ENCODE data around the gene NRN1L. TPM values are rescaled to one million over a fixed set of nuclear protein-coding genes. Genes with fewer than 3 reads are reported as not detected.

NRN1L gene
- total and polyA plus RNA-seq, 2 of the 4 experiments (the other 2 are of a cell fraction), result 0.27 TPM; not detected in 1

DNA sequence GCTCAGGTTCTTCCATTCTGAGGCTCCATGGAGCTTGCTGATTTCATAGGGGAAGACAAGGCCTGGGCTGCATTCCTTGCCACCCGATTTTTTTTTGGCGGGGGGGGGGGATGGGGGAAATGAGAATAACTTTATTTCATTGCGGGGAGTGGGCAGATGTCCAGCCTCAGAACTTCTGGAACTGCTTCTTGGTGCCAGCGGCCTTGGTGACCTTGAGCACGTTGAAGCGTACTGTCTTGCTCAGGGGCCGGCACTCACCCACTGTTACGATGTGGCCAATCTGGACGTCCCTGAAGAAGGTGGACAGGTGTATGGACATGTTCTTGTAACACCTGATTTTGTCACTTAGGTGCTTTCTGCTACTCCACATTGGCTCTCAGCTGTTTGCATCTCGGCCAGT, 28.9 kb upstream of the NRN1L start:
- Histone ChIP-seq H3K14ac (replicated peaks; ENCODE audit: low read depth, low read length) (no peak overlapping the region), H3K23ac (ENCODE audit: low read depth, low read length) (no peak overlapping the region), H3K27me3 (ENCODE audit: control insufficient read depth, insufficient read depth, low read length) (no peaks in the 10 kb centered on the region), H2BK5ac (ENCODE audit: low read depth, low read length, poor library complexity, severe bottlenecking) (no peak overlapping the region), H2AK5ac (ENCODE audit: low read depth, low read length) (no peak overlapping the region), H2AK9ac (replicated peaks; ENCODE audit: low read depth, low read length, poor library complexity) (no peak overlapping the region), H2BK15ac (ENCODE audit: low read depth, low read length) (no peak overlapping the region), H3K9me3 (ENCODE audit: control insufficient read depth, insufficient read depth, low read length) (no peaks in the 10 kb centered on the region), H3K4me3 (ENCODE audit: insufficient read depth, low read depth, low read length) (no peak overlapping the region), H3K79me1 (ENCODE audit: low read depth in 1 of 2, low read length in 2 of 2) (peaks cover 16 to 76% of the 10 kb centered on the region in 2 experiments), H4K5ac (ENCODE audit: low read depth, low read length) (no peak overlapping the region), H3K36me3 (ENCODE audit: control insufficient read depth, insufficient read depth, low read length) (peaks cover 11% of the 10 kb centered on the region), H3K9me1 (ENCODE audit: insufficient read depth, low read length) (peaks cover 45% of the 10 kb centered on the region), H4K91ac (ENCODE audit: insufficient read depth, low read depth, low read length) (no peak overlapping the region), H3K4ac (ENCODE audit: low read depth, low read length) (no peak overlapping the region), H4K20me1 (ENCODE audit: insufficient read depth, low read length) (peaks cover 95% of the 10 kb centered on the region), H3K56ac (ENCODE audit: extremely low read depth, insufficient read depth, low read length) (no peak overlapping the region), H2BK20ac (ENCODE audit: low read depth, low read length) (no peak overlapping the region), H2BK120ac (ENCODE audit: low read depth, low read length) (no peak overlapping the region), H3K4me2 (ENCODE audit: low read depth, low read length) (no peak overlapping the region), H3K4me1 (ENCODE audit: control insufficient read depth, insufficient read depth, low read length) (peaks cover 13% of the 10 kb centered on the region), H4K8ac (ENCODE audit: low read depth in 2 of 2, low read length in 2 of 2) (no peak overlapping the region), H3K18ac (ENCODE audit: low read depth, low read length) (no peak overlapping the region), H3K27ac (ENCODE audit: insufficient read depth, low read length) (no peak overlapping the region), H3K9ac (ENCODE audit: low read depth, low read length) (no peak overlapping the region), H2AFZ (replicated peaks; ENCODE audit: low read length, poor library complexity) (no peak overlapping the region)
- in situ Hi-C loops (cut with MboI; ENCODE audit: low sequenced_read_pairs) (no loop called here), dilution Hi-C loops (cut with HindIII; ENCODE audit: low sequenced_read_pairs, unreplicated experiment) (no loop called here), intact Hi-C loops (cut with micrococcal nuclease) (no loop called here)
- WGBS, 2 experiments (ENCODE audit: extremely low coverage in 2 of 2, insufficient read length in 1 of 2), result 92% methylated on average over 2 of the region's 10 CpGs; no CpG with 5 or more reads in 1 of the 2 experiments
- POLR2A ChIA-PET (ENCODE audit: unreplicated experiment), result no interaction called here
- BruUV-seq (replicated peaks), result no TSS peak
- ATAC-seq (ENCODE audit: low read depth), result no peak
- CTCF ChIA-PET, result interaction anchor here (0.5 to 0.6 kb wide), 2 partner anchors 37 to 63 kb away, joined by 3 to 4 read pairs; no protein-coding TSS in a partner anchor
- no peak for DNase-seq
- TF ChIP-seq RFX5 (IDR thresholded peaks at IDR 0.05; ENCODE audit: low read depth, low read length), result no peak
- no peak for TF ChIP-seq RAD21 (IDR thresholded peaks at IDR 0.05; ENCODE audit: low read length)
- TF ChIP-seq NFE2L2 (IDR thresholded peaks at IDR 0.05; ENCODE audit: low read depth, low read length), result no peak
- TF ChIP-seq MAFK (IDR thresholded peaks at IDR 0.05; ENCODE audit: low read depth, low read length), result no peak
- no peak for TF ChIP-seq FOS (IDR thresholded peaks at IDR 0.05; ENCODE audit: low read depth, low read length)
